ENCODE measurements around the gene CHI3L2.

Gene CHI3L2

GRCh38 chr1:111290104-111290503, 62.6 kb downstream of the CHI3L2 start:
- H3K9me3 ChIP-seq (ENCODE audit: low read length) = no peaks in the 10 kb centered on the region
- no peak overlapping the region for H3K4me3 ChIP-seq (ENCODE audit: low read depth in 1 of 2, low read length in 2 of 2)
- H3K36me3 ChIP-seq (ENCODE audit: insufficient read depth, low read length) = no peaks in the 10 kb centered on the region
- H3K9ac ChIP-seq (ENCODE audit: low read length) = no peak overlapping the region
- H3K27me3 ChIP-seq (ENCODE audit: control insufficient read depth in 1 of 2, insufficient read depth in 2 of 2, low read length in 2 of 2) = no peaks in the 10 kb centered on the region
- no peak overlapping the region for H3K27ac ChIP-seq (ENCODE audit: low read depth, low read length)
- H3K4me1 ChIP-seq (ENCODE audit: insufficient read depth, low read length) = no peaks in the 10 kb centered on the region

DNA sequence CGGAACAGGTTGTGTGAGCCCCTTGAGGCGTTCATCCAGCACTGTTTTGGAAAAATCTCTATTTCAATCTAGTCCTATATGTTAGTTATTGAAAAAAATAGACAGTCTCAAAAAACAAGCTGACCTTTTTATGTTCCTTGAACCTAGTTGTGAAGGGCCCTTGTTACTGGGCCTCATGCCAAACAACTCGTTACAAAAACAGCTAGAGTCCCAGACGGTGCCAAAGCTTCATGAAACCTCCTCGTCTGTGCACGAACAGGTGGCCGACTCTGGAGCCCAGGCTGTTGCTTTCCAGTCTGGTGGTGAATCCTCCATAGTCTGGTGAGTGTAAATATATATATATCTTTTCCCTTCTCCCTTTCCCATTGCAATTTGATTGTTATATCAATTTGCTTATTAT, 63.1 kb downstream of the CHI3L2 start, which contains the start of gene CHIA:
CHIA (plus strand) TSS at position 222 of the 400 bp plus-strand sequence. CDS start 19,617 bp downstream, outside the sequence.
- Histone ChIP-seq H3K9me3 (ENCODE audit: low read length) (no peaks in the 10 kb centered on the region), H3K36me3 (ENCODE audit: insufficient read depth, low read length) (no peaks in the 10 kb centered on the region), H3K9ac (ENCODE audit: low read length) (no peak within 1 kb of the TSS), H3K27me3 (ENCODE audit: control insufficient read depth in 1 of 2, insufficient read depth in 2 of 2, low read length in 2 of 2) (no peaks in the 10 kb centered on the region), H3K4me3 (ENCODE audit: low read depth in 1 of 2, low read length in 2 of 2) (no peak within 1 kb of the TSS), H3K27ac (ENCODE audit: low read depth, low read length) (no peak within 1 kb of the TSS), H3K4me1 (ENCODE audit: insufficient read depth, low read length) (no peaks in the 10 kb centered on the region)
